H1 (cell line): Measurements from ENCODE around the gene MTFP1. TPM values are rescaled to one million over a fixed set of nuclear protein-coding genes. Genes with fewer than 3 reads are reported as not detected.

ENCODE experiments used
- CTCF ChIA-PET: fragments of 300-600 bp; sonication (Branson Sonifier 250); formaldehyde crosslinking; loops from one replicate; lab custom pipeline; 2021; ENCODE audit not compliant: partially characterized antibody; lab: Charles Lee
- POLR2A ChIA-PET: fragments of 300-600 bp; sonication (Branson Sonifier 250); formaldehyde crosslinking; loops from one replicate; lab custom pipeline; 2021; ENCODE audit warnings: inconsistent platforms; ENCODE audit not compliant: partially characterized antibody; lab: Charles Lee
- DNase-seq, 2 experiments: peaks; one replicate each; pipeline versions ENCODE4 v3.0.0 to v3.0.0-alpha.2; 2010 to 2022; ENCODE audit warnings: low spot score in 2 of 2, low read depth in 1 of 2, mixed read lengths in 1 of 2
- FAIRE-seq: peaks from 2 replicates; lab custom pipeline; 2011; peaks lifted over from hg19 to GRCh38; lab: Jason Lieb, UNC
- H2AFZ ChIP-seq: 2 replicates; pipeline ENCODE4 v1.8.1; 2012; ENCODE audit warnings: low read length, inconsistent platforms
- H2AK5ac ChIP-seq: 2 replicates; pipeline ENCODE4 v1.6.1; 2013; ENCODE audit warnings: low read depth, low read length
- H2BK120ac ChIP-seq: replicated peaks from 2 replicates; pipeline ENCODE3; 2013; ENCODE audit warnings: low read depth, low read length, inconsistent platforms
- H2BK12ac ChIP-seq: 2 replicates; pipeline ENCODE4 v1.6.1; 2013; ENCODE audit warnings: low read depth, low read length
- H2BK15ac ChIP-seq: 2 replicates; pipeline ENCODE4 v1.6.1; 2013; ENCODE audit warnings: low read length
- H2BK20ac ChIP-seq: 2 replicates; pipeline ENCODE4 v1.6.1; 2013; ENCODE audit warnings: low read length
- H2BK5ac ChIP-seq: 2 replicates; pipeline ENCODE4 v1.6.1; 2013; ENCODE audit warnings: low read depth, low read length
- H3K14ac ChIP-seq: 2 replicates; pipeline ENCODE4 v1.6.1; 2013; ENCODE audit warnings: inconsistent platforms; ENCODE audit not compliant: insufficient read length
- H3K18ac ChIP-seq: 2 replicates; pipeline ENCODE4 v1.6.1; 2013; ENCODE audit warnings: low read length; ENCODE audit errors: extremely low read depth
- H3K23ac ChIP-seq: 2 replicates; pipeline ENCODE4 v1.6.1; 2013; ENCODE audit warnings: inconsistent platforms; ENCODE audit not compliant: insufficient read length
- H3K23me2 ChIP-seq: 2 replicates; pipeline ENCODE4 v1.6.1; 2013; ENCODE audit warnings: low read depth, low read length
- H3K27ac ChIP-seq: 2 replicates; pipeline ENCODE4 v1.6.1; 2011; ENCODE audit warnings: low read depth, low read length, inconsistent platforms
- H3K27me3 ChIP-seq, 4 experiments: replicated peaks in 1 of 4; 1 replicate in 1 of 4; 2 replicates in 3 of 4; pipeline versions ENCODE4 v1.6.1 to v1.8.1; 2011 to 2013; ENCODE audit warnings: low read length in 3 of 4, mild to moderate bottlenecking in 3 of 4, inconsistent platforms in 2 of 4, mixed read lengths in 2 of 4, moderate library complexity in 1 of 4; ENCODE audit not compliant: control insufficient read depth in 3 of 4, insufficient read depth in 3 of 4; ENCODE audit errors: extremely low read depth in 1 of 4
- H3K36me3 ChIP-seq, 4 experiments: 2 replicates each; pipeline versions ENCODE4 v1.6.1 to v1.8.1; 2011 to 2013; ENCODE audit warnings: mild to moderate bottlenecking in 4 of 4, low read length in 3 of 4, moderate library complexity in 2 of 4, control low read depth in 1 of 4, inconsistent platforms in 1 of 4; ENCODE audit not compliant: insufficient read depth in 4 of 4, control insufficient read depth in 2 of 4
- H3K4ac ChIP-seq: replicated peaks from 2 replicates; pipeline ENCODE3; 2013; ENCODE audit warnings: low read length, low read depth, mixed read lengths, inconsistent platforms; ENCODE audit not compliant: insufficient read length
- H3K4me1 ChIP-seq, 4 experiments: replicated peaks in 1 of 4; 1 replicate in 1 of 4; 2 replicates in 3 of 4; pipeline versions ENCODE4 v1.6.1 to v1.8.1; 2011 to 2013; ENCODE audit warnings: low read length in 3 of 4, inconsistent platforms in 2 of 4, mixed read lengths in 1 of 4; ENCODE audit not compliant: insufficient read depth in 4 of 4, control insufficient read depth in 3 of 4
- H3K4me2 ChIP-seq, 2 experiments: 2 replicates each; pipeline versions ENCODE4 v1.6.1 to v1.8.1; 2011 to 2013; ENCODE audit warnings: low read depth in 2 of 2, low read length in 2 of 2, control low read depth in 1 of 2, inconsistent platforms in 1 of 2, mild to moderate bottlenecking in 1 of 2; ENCODE audit not compliant: insufficient read depth in 1 of 2
- H3K4me3 ChIP-seq, 4 experiments: fragments of 200-600, 300-600 bp in 1 of 4; sonication (generic), shearing (Covaris generic), sonication (Bioruptor Twin) in 1 of 4; 2 replicates each; pipeline versions ENCODE4 v1.5.1 to v1.8.1; 2011 to 2016; ENCODE audit warnings: low read length in 4 of 4, low read depth in 3 of 4, control low read depth in 2 of 4, inconsistent platforms in 2 of 4, mild to moderate bottlenecking in 2 of 4, mixed read lengths in 1 of 4, moderate library complexity in 1 of 4; ENCODE audit not compliant: insufficient read depth in 2 of 4; ENCODE audit errors: extremely low read depth in 1 of 4
- H3K56ac ChIP-seq: replicated peaks from 2 replicates; pipeline ENCODE3; 2013; ENCODE audit warnings: low read depth, mild to moderate bottlenecking, mixed read lengths, low read length, inconsistent platforms; ENCODE audit not compliant: insufficient read length
- H3K79me1 ChIP-seq: 2 replicates; pipeline ENCODE4 v1.6.1; 2013; ENCODE audit warnings: low read depth, low read length, control low read depth
- H3K79me2 ChIP-seq, 2 experiments: 2 replicates each; pipeline versions ENCODE4 v1.6.1 to v1.8.1; 2012 to 2013; ENCODE audit warnings: low read length in 2 of 2, mild to moderate bottlenecking in 2 of 2, inconsistent platforms in 1 of 2; ENCODE audit not compliant: insufficient read depth in 2 of 2, control insufficient read depth in 1 of 2
- H3K9ac ChIP-seq, 4 experiments: replicated peaks in 1 of 4; 1 replicate in 1 of 4; 2 replicates in 3 of 4; pipeline versions ENCODE4 v1.6.1 to v1.8.1; 2011 to 2013; ENCODE audit warnings: low read depth in 3 of 4, low read length in 3 of 4, control low read depth in 2 of 4, mild to moderate bottlenecking in 2 of 4, moderate library complexity in 2 of 4, inconsistent platforms in 1 of 4; ENCODE audit errors: extremely low read depth in 1 of 4
- H3K9me3 ChIP-seq, 2 experiments: 2 replicates each; pipeline versions ENCODE4 v1.6.1 to v1.8.1; 2012 to 2013; ENCODE audit warnings: mild to moderate bottlenecking in 2 of 2, moderate library complexity in 2 of 2, control low read depth in 1 of 2, inconsistent platforms in 1 of 2, low read depth in 1 of 2, low read length in 1 of 2, mixed read lengths in 1 of 2; ENCODE audit not compliant: insufficient read depth in 2 of 2
- H4K20me1 ChIP-seq, 2 experiments: replicated peaks in 1 of 2; 2 replicates each; pipeline versions ENCODE3 to v1.8.1; 2011 to 2013; ENCODE audit warnings: inconsistent platforms in 2 of 2, low read length in 2 of 2, mild to moderate bottlenecking in 1 of 2; ENCODE audit not compliant: insufficient read depth in 2 of 2, control insufficient read depth in 1 of 2
- H4K5ac ChIP-seq: 2 replicates; pipeline ENCODE4 v1.6.1; 2013; ENCODE audit warnings: low read length, low read depth, mixed read lengths, inconsistent platforms; ENCODE audit not compliant: insufficient read length
- H4K8ac ChIP-seq: 2 replicates; pipeline ENCODE4 v1.8.0; 2013; ENCODE audit warnings: mild to moderate bottlenecking, moderate library complexity, low read length, inconsistent platforms; ENCODE audit not compliant: insufficient read depth; ENCODE audit errors: extremely low read depth
- H4K91ac ChIP-seq: replicated peaks from 2 replicates; pipeline ENCODE3; 2013; ENCODE audit warnings: low read length, mixed read lengths, inconsistent platforms; ENCODE audit not compliant: insufficient read length
- GTF2F1 ChIP-seq: IDR thresholded peaks from 2 replicates; pipeline ENCODE4 v1.6.1; 2012; ENCODE audit warnings: low read depth, low read length, improper control_type of control experiment, borderline replicate concordance
- HDAC2 ChIP-seq, 2 experiments: fragments of 300-600 bp in 1 of 2; sonication (generic) in 1 of 2; IDR thresholded peaks; 2 replicates each; pipeline ENCODE4 v1.6.1; 2011 to 2012; ENCODE audit warnings: low read depth in 2 of 2, low read length in 2 of 2, mild to moderate bottlenecking in 2 of 2, moderate library complexity in 2 of 2, borderline replicate concordance in 1 of 2, inconsistent platforms in 1 of 2
- JUND ChIP-seq: IDR thresholded peaks from 2 replicates; pipeline ENCODE4 v1.6.1; 2011; ENCODE audit warnings: mild to moderate bottlenecking, improper control_type of control experiment, low read length
- SAP30 ChIP-seq: fragments of 300-600 bp; sonication (generic); IDR thresholded peaks from 2 replicates; pipeline ENCODE4 v1.7.1; 2012; ENCODE audit warnings: low read length, moderate library complexity, mild to moderate bottlenecking, inconsistent platforms; ENCODE audit not compliant: insufficient read depth, insufficient replicate concordance
- SIX5 ChIP-seq: IDR thresholded peaks from 2 replicates; pipeline ENCODE4 v1.6.1; 2011; ENCODE audit warnings: mild to moderate bottlenecking, low read depth, low read length
- ZNF274 ChIP-seq: IDR thresholded peaks from 2 replicates; pipeline ENCODE4 v1.7.0; 2012; ENCODE audit warnings: low read length, borderline replicate concordance; ENCODE audit errors: extremely low read depth
- WGBS, 2 experiments: shearing (Covaris generic) in 1 of 2; methylation state at CpG; one replicate each; pipeline versions ENCODE4 v1.1.6 to v1.1.7; 2013 to 2015; ENCODE audit warnings: low lambda C conversion rate in 2 of 2, mixed read lengths in 2 of 2, inconsistent platforms in 1 of 2, low coverage in 1 of 2, missing lambda C conversion rate in 1 of 2; ENCODE audit not compliant: insufficient replicate concordance in 2 of 2, insufficient coverage in 1 of 2, insufficient read length in 1 of 2; ENCODE audit errors: extremely low coverage in 1 of 2, missing lambda C conversion rate in 1 of 2; 5-methylcytosine and 5-hydroxymethylcytosine counted together
- polyA plus RNA-seq, 7 experiments: library from polyadenylated mRNA; depleted of rRNA in 3 of 7; stranded (reverse) in 5 of 7; unstranded in 2 of 7; fragments of >200 nt in 5 of 7; fragments of 200-250 nt in 2 of 7; gene quantifications; 1 replicate in 5 of 7; 2 replicates in 1 of 7; 4 replicates in 1 of 7; pipeline versions ENCODE4 v1.2.1 to v1.2.3, GENCODE V29; 2011 to 2013; ENCODE audit warnings: missing spikeins in 2 of 7, mixed read lengths in 2 of 7
- total RNA-seq: library from RNA; stranded (reverse); fragmentation: NEBNext Ultra II Directional; extraction: Animal tissue kit (Norgen Biotek cat#: 25700); gene quantifications from 2 replicates; pipeline ENCODE4 v1.2.1, GENCODE V29; 2021
- TF ChIP-seq, protein P1 (sequence below): IDR thresholded peaks from 2 replicates; pipeline ENCODE4 v1.6.1; 2011; ENCODE audit warnings: low read depth, mild to moderate bottlenecking, low read length; ENCODE audit not compliant: insufficient read depth

MTFP1 gene
- total and polyA plus RNA-seq, 2 of the 8 experiments (the other 6 are each of a cell fraction or from before 2014, with no cell fraction given) = 59.8 to 98.8 TPM

DNA sequence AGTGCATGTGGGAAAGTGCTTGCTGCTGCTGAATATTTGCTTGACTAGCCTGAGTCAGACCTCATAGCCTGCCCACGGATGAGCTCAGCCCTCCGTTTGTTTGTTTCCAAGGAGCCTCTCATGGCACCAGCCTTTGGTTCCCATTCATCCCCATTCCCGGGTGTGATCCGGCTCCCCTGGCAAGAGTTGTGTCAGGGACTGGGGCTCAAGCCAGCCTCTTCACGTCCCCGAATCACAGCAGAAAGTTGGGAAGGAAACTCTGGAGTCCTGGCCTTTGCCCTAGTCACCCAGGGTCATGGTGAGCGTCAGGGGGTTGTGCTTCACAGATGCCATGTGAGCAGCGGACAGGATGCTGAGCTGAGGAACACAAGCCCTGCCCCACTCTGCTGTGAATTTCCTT lies 32.4 kb downstream of the MTFP1 start:
- 79% methylated on average over 8 of the region's 8 CpGs; no CpG with 5 or more reads in 1 of the 2 experiments for WGBS, 2 experiments
- no peak overlapping the region for H3K14ac ChIP-seq

More for the DNA sequence above, 32.4 kb downstream of the MTFP1 start:
- no peak overlapping the region for H3K27ac ChIP-seq
- ChIA-PET POLR2A (interaction anchor here (0.6 to 1.9 kb wide), 2 partner anchors 88 to 510 kb away, joined by 3 to 4 read pairs; partner anchors contain the start of genes MORC2 and SEC14L6), CTCF (interaction anchor here (0.8 to 5.8 kb wide), 5 partner anchors 8 to 105 kb away, joined by 3 to 56 read pairs (median 4); no protein-coding TSS in a partner anchor)
- H3K79me1 ChIP-seq = no peaks in the 10 kb centered on the region
- H2AK5ac ChIP-seq = no peak overlapping the region
- FAIRE-seq (no peak), DNase-seq (no peak)
- H2BK15ac ChIP-seq = no peak overlapping the region
- H3K9me3 ChIP-seq = no peaks in the 10 kb centered on the region
- no peak overlapping the region for H3K23ac ChIP-seq
- no peaks in the 10 kb centered on the region for H3K27me3 ChIP-seq
- no peak overlapping the region for H2BK120ac ChIP-seq
- H3K23me2 ChIP-seq = no peaks in the 10 kb centered on the region
- H3K4me1 ChIP-seq = no peaks in the 10 kb centered on the region
- no peak overlapping the region for H3K4me3 ChIP-seq
- no peak overlapping the region for H4K91ac ChIP-seq
- no peak overlapping the region for H3K4me2 ChIP-seq
- H4K8ac ChIP-seq = no peak overlapping the region
- no peak overlapping the region for H2AFZ ChIP-seq
- H4K5ac ChIP-seq = no peak overlapping the region
- no peak overlapping the region for H3K18ac ChIP-seq
- H3K79me2 ChIP-seq = no peaks in the 10 kb centered on the region
- H3K36me3 ChIP-seq = no peaks in the 10 kb centered on the region
- no peak overlapping the region for H2BK20ac ChIP-seq
- no peak overlapping the region for H3K4ac ChIP-seq
- TF ChIP-seq SIX5 (no peak), GTF2F1 (no peak), JUND (no peak), ZNF274 (no peak), HDAC2 (IDR thresholded peaks at IDR 0.05; ENCODE audit: borderline replicate concordance in 1 of 2, low read depth in 2 of 2, low read length in 2 of 2) (no peak), SAP30 (no peak)
- TF ChIP-seq, protein P1, sequence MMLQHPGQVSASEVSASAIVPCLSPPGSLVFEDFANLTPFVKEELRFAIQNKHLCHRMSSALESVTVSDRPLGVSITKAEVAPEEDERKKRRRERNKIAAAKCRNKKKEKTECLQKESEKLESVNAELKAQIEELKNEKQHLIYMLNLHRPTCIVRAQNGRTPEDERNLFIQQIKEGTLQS = no peak
- no peak overlapping the region for H2BK5ac ChIP-seq
- H4K20me1 ChIP-seq = no peaks in the 10 kb centered on the region
- no peak overlapping the region for H2BK12ac ChIP-seq
- no peak overlapping the region for H3K9ac ChIP-seq
- H3K56ac ChIP-seq = no peak overlapping the region
